Testis (tissue), 3 donors: Measurements from ENCODE around the gene GALNT17. TPM values are rescaled to one million over a fixed set of nuclear protein-coding genes. Genes with fewer than 3 reads are reported as not detected.
"Not testable (repeated sequence)": the region's sequence is repeated elsewhere in the genome, so short reads cannot be mapped to it uniquely, and the experiment has no call there.

Experiments used
- DNase-seq: peaks from one replicate; pipeline ENCODE4 v3.0.0-alpha.2; 2019
- H3K27ac ChIP-seq, 2 donors: fragments of 200-600 bp; sonication (generic); one replicate each; pipeline ENCODE4 v1.5.1; 2019
- H3K27me3 ChIP-seq: fragments of 200-600 bp; sonication (generic); one replicate; pipeline ENCODE4 v1.5.1; 2019
- H3K36me3 ChIP-seq: fragments of 200-600 bp; sonication (generic); one replicate; pipeline ENCODE4 v1.5.1; 2017; ENCODE audit warnings: low read depth; ENCODE audit errors: missing control alignments
- H3K4me1 ChIP-seq: fragments of 200-600 bp; sonication (generic); one replicate; pipeline ENCODE4 v1.5.1; 2019
- H3K4me3 ChIP-seq, 2 donors: fragments of 200-600 bp; sonication (generic); one replicate each; pipeline ENCODE4 v1.5.1; 2017 to 2019
- H3K9me3 ChIP-seq: fragments of 200-600 bp; sonication (generic); one replicate; pipeline ENCODE4 v1.5.1; 2017
- CTCF ChIP-seq, 3 experiments: fragments of 450-650 bp in 2 of 3; fragments of 200-600 bp in 1 of 3; sonication (generic) in 1 of 3; IDR thresholded peaks; one replicate each; pipeline ENCODE4 v1.5.1; 2016 to 2019; ENCODE audit warnings: antibody characterized with exemption in 3 of 3, mild to moderate bottlenecking in 2 of 3, moderate library complexity in 1 of 3
- POLR2A ChIP-seq: fragments of 450-650 bp; IDR thresholded peaks from one replicate; pipeline ENCODE4 v1.6.1; 2017; ENCODE audit warnings: antibody characterized with exemption, mild to moderate bottlenecking, moderate library complexity
- WGBS, 2 donors: methylation state at CpG; one replicate each; pipeline ENCODE4 v1.1.5; 2018; 5-methylcytosine and 5-hydroxymethylcytosine counted together
- intact Hi-C: fragments of 100-400 bp; cut with DNase I; formaldehyde crosslinking; loops from one replicate; pipeline ENCODE4 v1.15.1; 2023; ENCODE audit warnings: low total_unique reads
- polyA plus RNA-seq: library from polyadenylated mRNA; stranded (reverse); fragments of 350-450 nt; fragmentation: Illumina TruSeq; extraction: RNeasy Lipid Tissue Mini Kit (QIAGEN cat#74804); gene quantifications from one replicate; pipeline ENCODE4 v1.2.3, GENCODE V29; 2014; ENCODE audit warnings: low read depth, low replicate concordance; ENCODE audit not compliant: insufficient read depth
- total RNA-seq, 2 donors: library from RNA; depleted of rRNA; stranded (reverse); fragments of >200 nt; gene quantifications; one replicate each; pipeline ENCODE4 v1.2.3, GENCODE V29; 2016

The GALNT17 gene
- total and polyA plus RNA-seq, 3 donors from 2014 or later: 10.9 to 39.1 (median 29.4) TPM

DNA sequence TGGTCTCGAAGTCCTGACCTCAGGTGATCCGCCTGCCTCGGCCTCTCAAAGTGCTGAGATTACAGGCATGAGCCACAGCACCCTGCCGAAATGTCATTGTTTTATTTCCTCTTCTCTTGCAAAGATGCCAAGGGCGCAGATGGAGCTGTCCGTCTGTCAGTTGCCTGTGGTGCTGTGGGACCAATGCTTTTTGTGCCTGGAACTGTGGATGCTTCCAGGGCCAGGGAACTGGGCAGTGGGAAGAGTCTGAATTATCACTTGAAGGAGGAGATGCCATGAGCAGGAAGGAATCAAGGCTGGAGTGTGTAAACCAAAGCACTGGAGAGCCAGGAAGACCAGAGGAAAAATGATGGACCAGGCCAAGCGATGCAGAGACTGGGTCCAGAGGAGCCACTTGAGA is 459.9 kb downstream of the GALNT17 start:
- H3K4me3 ChIP-seq: no peak overlapping the region
- no peaks in the 10 kb centered on the region for H3K9me3 ChIP-seq
- no peak overlapping the region for H3K27ac ChIP-seq
- no peaks in the 10 kb centered on the region for H3K27me3 ChIP-seq
- no peak for TF ChIP-seq POLR2A
- no peak for TF ChIP-seq CTCF (IDR thresholded peaks at IDR 0.05)
- no peaks in the 10 kb centered on the region for H3K36me3 ChIP-seq
- H3K4me1 ChIP-seq: no peaks in the 10 kb centered on the region
- no peak for DNase-seq
- intact Hi-C loops: no loop called here
- WGBS, 2 donors: 90 to 96% methylated on average over 7 of the region's 7 CpGs

DNA sequence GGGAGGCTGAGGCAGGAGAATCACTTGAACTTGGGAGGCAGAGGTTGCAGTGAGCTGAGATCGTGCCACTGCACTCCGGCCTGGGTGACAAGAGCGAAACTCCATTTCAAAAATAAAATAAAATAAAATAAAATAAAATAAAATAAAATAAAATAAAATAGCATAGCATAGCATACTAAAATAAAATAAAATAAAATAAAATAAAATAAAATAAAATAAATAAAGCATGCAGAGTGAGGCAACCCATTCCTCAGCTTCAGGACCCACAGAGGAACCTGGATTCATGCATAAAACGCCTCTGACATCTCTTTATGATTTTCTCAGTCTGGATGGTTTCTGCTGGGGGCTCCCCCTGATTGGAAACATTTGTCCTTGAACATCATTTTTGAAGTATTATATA is 460.4 kb downstream of the GALNT17 start:
- H3K27me3 ChIP-seq, H3K36me3 ChIP-seq, H3K27ac ChIP-seq, intact Hi-C loops, H3K9me3 ChIP-seq, H3K4me1 ChIP-seq, DNase-seq, H3K4me3 ChIP-seq: not testable (repeated sequence)
- WGBS, 2 donors: 92 to 94% methylated on average over 4 of the region's 4 CpGs

GRCh38 chr7:71594736-71595135 is 462.8 kb downstream of the GALNT17 start:
- H3K27me3 ChIP-seq: no peaks in the 10 kb centered on the region
- no peaks in the 10 kb centered on the region for H3K4me1 ChIP-seq
- no peak overlapping the region for H3K4me3 ChIP-seq
- no peaks in the 10 kb centered on the region for H3K36me3 ChIP-seq
- no peak for DNase-seq
- no peaks in the 10 kb centered on the region for H3K9me3 ChIP-seq
- no peak overlapping the region for H3K27ac ChIP-seq
- TF ChIP-seq CTCF (IDR thresholded peaks at IDR 0.05) (no peak), POLR2A (no peak)
- intact Hi-C loops: no loop called here

DNA sequence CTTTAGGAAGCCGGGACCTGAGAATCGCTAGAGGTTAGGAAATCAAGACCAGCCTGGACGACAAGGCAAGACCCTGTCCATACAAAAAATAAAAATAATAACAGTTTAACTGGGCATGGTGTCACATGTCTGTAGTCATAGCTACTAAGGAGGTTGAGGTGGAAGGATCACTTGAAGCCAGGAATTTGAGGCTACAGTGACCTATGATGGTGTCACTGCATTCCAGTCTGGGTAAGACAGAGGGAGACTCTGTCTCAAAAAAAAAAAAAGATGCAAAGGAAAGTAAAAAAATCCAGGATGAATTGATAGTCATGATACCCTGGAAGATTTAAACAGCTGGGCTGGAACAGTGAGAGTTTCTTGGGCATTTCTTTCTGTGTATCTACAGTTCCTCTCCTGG is 463.2 kb downstream of the GALNT17 start:
- Histone ChIP-seq H3K9me3 (no peaks in the 10 kb centered on the region), H3K4me1 (no peaks in the 10 kb centered on the region), H3K4me3 (no peak overlapping the region), H3K27me3 (no peaks in the 10 kb centered on the region), H3K36me3 (no peaks in the 10 kb centered on the region), H3K27ac (no peak overlapping the region)
- WGBS, 2 donors: 93 to 94% methylated on average over 3 of the region's 3 CpGs
- TF ChIP-seq CTCF (IDR thresholded peaks at IDR 0.05) (no peak), POLR2A (no peak)
- intact Hi-C loops: no loop called here
- DNase-seq: no peak

DNA sequence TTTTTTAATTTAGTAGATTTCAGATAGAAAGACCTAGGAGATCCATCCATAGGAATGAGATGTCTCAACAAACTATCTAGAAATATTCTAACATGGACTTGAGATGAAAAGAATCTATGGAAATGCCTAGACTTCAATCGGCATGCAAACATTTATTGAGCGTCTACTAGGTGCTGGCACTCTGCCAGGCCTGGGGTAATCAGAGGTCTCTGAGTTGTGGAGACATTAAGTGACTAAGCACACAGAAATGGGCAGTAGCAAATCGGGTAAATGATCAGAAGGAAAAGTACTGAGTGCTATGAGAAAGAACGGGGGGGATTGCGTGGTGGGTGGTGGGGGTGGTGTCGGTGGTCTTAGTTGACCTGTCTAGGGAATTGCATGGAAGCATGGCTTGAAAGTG is 466.6 kb downstream of the GALNT17 start:
- TF ChIP-seq CTCF (IDR thresholded peaks at IDR 0.05) (no peak), POLR2A (no peak)
- no peaks in the 10 kb centered on the region for H3K27me3 ChIP-seq
- no peaks in the 10 kb centered on the region for H3K9me3 ChIP-seq
- 89 to 95% methylated on average over 6 of the region's 6 CpGs for WGBS, 2 donors
- no peaks in the 10 kb centered on the region for H3K4me1 ChIP-seq
- no peaks in the 10 kb centered on the region for H3K36me3 ChIP-seq
- DNase-seq: no peak
- intact Hi-C loops: no loop called here
- H3K4me3 ChIP-seq: no peak overlapping the region
- H3K27ac ChIP-seq: no peak overlapping the region
